ENCODE measurements around the gene ERBB2. TPM values are rescaled to one million over a fixed set of nuclear protein-coding genes. Genes with fewer than 3 reads are reported as not detected.
"Not testable (repeated sequence)": the region's sequence is repeated elsewhere in the genome, so short reads cannot be mapped to it uniquely, and the experiment has no call there.

ERBB2 gene
- total RNA-seq, 1 donor from 2014 or later = 4.5 TPM

DNA sequence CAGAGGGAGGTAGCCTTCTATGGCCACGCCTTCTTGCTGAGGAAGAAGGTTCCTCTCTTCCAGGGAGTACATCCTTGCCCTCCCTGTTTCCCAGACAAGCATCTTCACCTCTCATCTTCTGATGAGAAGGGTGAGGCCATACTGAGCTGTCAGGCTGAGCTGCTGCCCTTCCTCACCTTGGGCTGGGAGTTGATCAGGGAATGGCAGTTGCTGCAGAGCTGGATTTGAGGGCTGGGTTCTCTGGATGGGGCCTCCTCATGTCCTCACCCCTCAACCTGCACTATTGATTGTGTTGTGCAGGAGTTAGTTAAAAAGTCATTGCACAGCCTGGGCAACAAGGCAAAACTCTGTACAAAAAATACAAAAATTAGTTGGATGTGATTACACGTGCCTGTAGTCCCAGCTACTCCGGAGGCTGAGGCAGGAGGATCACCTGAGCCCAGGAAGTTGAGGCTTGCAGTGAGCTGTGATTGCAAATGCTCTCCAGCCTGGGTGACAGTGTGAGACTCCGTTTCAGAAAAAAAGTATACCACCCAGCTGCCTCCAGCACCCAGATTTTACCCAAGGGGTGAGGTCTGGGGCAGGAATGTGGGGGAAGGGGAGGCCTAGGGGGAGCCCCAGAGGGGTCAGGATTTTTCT is 2.0 kb downstream of the ERBB2 start:
- intact Hi-C loops (cut with micrococcal nuclease) = no loop called here

DNA sequence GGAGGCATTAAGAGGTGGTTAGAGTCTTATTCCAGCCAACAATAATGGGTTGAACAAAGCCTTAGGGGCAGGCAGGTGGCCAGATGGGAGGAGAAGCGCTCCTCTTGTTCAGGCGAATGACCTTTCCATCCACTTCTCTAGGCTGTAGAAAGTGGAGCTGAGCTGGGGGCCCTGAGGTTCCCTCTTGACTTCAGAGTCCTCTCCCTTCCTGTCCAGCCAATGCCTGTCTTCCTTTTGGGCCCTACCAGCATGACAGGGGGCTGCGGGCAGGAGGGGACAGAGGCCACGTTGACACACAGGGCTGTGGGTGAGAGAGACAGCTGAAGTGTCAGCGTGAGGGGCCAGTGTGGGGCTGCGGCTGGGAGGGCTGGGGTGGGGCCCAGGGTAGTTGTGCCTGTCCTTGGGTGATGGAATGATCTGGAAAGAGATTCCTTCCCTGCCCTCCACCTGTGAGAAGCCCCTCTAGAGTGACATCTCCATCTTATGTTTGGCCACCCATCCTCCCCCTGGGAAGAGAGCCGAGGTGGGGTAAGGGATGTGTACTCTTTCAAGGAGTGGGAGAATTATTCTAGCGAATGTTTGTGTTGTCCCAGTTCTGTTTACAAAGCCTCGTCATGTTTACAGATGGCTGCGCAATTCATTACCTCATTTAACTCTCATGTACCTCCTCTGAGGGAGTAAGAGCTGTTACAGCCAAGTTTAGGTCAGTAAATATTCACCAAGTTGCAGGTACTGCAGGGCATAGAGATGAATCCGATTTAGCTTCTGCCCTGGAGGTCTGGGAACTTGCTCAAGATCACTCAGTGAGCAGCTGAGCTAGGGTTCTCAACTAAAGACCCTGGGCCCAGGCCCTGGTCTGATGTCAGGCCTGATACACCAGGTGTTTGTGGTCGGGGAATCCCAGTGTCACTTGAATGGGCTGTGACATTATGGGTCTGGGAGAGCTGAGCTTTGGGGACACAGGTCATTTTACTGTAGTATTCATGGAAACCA is 3.3 kb downstream of the ERBB2 start:
- intact Hi-C loops (cut with micrococcal nuclease) = no loop called here

DNA sequence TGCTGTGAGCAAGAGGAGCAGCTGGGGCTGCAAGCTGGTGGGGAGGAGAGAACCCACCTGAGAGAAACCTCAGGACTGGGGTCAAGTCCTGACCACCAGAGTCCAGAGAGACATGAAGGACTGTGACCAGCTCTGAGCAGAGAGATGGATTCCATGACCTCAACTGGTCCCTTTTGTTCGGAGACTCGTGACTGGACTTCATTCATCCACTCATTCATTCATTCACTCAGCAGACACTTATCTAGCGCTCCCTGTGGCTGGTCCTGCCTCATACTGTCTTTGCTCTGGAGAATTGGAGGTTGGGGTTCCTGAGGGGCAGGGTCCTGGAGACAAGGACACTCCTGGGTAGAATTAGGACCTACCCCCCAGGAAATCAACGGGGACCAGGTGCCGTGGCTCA is 4.0 kb downstream of the ERBB2 start:
- intact Hi-C loops (cut with micrococcal nuclease) = no loop called here

DNA sequence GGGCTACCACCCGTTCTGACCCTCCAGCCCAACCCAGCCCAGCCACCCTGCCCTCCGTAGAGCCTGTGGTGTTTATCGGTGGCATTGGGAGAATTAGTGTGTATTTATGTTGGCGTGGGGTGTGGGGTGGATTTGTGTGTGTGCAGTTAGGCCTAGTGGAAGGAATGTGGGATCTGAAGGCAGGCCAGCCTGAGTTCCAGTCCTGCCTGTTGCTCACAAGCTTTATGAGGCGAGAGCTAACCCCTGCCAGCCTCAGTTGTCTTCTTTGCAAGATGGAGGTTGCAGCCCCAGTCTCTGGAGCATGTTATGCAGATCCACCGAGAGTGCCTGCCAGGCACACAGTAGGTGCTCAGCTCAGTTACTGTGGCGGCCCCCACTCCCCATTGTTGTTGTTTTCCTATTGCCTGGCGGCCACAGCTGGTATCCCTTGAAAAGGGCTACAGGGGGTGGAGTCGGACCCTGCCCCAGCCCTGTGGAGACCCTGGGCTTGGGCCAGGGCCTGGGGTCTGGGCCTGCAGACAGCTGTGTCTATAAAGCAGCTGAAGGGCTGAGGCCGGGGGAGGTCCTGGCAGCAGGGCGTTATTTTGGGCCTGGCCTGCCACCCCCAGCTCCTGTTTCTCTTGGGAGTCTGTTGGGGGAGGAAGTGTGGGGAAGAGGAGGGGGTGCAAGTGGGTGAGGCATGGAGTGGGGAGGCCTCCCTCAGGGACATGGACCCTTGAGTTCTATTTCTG is 5.1 kb downstream of the ERBB2 start:
- intact Hi-C loops (cut with micrococcal nuclease) = no loop called here

DNA sequence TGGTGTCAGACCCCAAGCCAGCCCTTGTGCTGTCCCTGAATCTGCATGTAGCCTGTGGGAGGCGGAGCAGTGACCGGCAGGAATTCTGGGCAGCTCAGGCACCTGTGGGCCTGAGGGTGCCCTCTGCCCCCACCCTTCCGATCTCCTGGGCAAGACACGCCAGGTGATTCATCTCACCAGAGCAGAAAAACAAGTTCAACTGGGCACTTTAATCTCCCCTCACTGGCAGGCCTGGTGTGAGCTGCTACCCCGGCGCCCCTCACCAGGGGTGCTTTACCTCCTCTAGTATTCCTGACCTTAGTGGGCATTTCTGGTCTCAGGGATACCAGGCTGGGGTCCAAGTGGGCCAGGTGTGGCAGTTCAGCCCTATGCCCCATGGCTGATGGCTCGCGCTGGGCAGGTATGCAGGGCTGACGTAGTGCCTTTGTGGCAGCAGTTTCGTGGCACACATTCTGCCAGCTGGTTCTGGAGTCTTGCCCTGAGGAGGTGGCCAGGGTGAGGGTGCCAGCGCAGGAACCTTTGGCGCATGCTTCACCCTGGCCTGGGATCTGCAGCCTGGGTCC is 6.0 kb downstream of the ERBB2 start:
- intact Hi-C loops (cut with micrococcal nuclease) = no loop called here

DNA sequence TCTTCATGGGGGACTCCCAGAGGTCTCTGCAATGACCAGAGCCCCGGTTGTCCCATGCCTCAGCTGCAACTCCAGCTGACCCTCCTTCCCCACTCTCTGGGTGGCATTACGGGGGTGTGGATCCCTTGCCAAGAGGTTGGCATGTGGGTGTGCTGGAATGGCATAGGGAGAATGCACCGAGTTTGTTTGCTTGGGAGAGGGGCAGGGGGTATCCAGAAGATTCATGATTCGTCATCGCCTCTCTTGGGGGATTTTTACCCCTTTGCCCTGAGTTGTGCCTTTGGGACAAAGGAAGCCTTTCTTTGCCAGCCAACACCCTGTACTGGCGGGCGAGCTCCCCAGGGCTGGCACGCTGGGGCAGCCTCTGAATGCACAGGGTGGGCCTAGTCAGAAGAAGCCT is 6.5 kb downstream of the ERBB2 start:
- intact Hi-C loops (cut with micrococcal nuclease) = no loop called here

DNA sequence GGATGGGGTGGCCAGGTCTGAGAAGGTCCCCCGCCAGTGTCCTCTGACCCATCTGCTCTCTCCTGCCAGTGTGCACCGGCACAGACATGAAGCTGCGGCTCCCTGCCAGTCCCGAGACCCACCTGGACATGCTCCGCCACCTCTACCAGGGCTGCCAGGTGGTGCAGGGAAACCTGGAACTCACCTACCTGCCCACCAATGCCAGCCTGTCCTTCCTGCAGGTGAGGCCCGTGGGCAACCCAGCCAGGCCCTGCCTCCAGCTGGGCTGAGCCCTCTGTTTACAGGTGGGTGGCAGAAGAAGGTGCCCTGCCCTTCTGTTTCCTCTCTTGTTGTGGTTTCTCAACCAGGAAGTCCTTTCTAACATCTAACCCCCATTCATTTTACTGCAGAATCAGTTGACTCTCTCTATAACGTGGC is 7.1 kb downstream of the ERBB2 start:
- intact Hi-C loops (cut with micrococcal nuclease) = no loop called here

DNA sequence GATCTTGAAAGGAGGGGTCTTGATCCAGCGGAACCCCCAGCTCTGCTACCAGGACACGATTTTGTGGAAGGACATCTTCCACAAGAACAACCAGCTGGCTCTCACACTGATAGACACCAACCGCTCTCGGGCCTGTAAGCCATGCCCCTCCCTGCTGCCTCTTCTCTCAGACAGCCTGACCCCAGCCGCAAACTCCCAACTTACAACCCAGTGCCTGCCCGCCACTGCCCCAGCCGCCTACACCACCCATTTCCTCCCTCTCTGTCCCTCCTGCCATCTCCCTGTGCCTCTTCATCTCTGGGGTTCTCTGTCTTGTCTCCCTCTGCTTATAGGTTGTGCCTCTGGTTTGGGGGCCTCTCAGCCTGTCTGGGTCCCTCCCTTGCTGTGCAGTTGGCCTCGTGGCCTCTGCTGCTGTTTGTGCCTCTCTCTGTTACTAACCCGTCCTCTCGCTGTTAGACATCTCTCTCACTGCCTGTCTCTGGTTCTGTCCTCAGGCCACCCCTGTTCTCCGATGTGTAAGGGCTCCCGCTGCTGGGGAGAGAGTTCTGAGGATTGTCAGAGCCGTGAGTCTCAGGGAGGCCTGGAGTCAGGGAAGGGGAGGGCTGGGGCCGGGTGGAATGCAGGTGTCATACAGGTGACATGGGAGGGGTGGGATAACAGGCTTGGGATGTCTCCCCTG is 9.6 kb downstream of the ERBB2 start:
- intact Hi-C loops (cut with micrococcal nuclease) = no loop called here

DNA sequence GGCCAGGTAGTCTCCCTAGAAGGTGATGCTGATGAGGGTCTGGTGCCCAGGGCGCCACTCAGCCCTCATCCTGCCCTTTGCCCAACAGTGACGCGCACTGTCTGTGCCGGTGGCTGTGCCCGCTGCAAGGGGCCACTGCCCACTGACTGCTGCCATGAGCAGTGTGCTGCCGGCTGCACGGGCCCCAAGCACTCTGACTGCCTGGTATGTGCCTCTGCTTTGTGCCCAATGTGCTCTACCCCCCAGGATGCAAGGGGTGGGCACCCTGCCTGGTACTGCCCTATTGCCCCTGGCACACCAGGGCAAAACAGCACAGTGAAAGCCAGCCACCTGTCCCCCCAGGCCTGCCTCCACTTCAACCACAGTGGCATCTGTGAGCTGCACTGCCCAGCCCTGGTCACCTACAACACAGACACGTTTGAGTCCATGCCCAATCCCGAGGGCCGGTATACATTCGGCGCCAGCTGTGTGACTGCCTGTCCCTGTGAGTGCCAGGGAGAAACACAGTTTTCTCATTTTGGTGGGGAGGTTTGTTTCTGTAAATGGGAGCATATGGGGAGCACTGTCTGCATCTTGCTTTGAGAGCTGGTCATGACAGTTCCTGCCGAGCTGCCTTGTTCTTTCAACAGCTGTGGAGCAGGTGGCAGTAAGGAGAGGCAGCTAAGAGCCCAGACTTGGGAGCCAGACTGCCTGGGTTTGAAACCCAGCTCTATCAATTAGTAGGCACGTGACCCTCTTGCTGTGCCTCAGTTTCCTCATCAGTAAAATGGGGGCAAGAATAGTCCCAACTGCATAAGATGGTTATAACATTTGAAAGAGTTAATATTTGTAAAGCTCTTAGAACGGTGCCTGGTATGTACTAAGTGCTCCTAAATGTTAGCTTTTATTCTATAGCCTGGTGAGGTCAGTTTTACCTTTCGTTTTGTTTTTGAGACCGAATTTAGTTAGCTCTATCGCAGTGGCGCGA is 10.4 kb downstream of the ERBB2 start:
- intact Hi-C loops (cut with micrococcal nuclease) = no loop called here

DNA sequence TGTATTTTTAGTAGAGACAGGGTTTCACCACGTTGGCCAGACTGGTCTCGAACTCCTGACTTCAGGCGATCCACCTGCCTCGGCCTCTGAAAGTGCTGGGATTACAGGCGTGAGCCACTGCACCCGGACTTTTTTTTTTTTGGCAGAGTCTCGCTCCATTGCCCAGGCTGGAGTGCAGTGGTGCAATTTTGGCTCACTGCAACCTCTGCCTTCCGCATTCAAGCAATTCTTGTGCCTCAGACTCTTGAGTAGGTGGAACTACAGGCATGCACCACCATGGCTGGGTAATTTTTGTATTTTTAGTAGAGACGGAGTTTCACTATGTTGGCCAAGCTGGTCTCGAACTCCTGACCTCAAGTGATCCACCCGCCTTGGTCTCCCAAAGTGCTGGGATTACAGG is 11.2 kb downstream of the ERBB2 start:
- intact Hi-C loops (cut with micrococcal nuclease) = not testable (repeated sequence)

DNA sequence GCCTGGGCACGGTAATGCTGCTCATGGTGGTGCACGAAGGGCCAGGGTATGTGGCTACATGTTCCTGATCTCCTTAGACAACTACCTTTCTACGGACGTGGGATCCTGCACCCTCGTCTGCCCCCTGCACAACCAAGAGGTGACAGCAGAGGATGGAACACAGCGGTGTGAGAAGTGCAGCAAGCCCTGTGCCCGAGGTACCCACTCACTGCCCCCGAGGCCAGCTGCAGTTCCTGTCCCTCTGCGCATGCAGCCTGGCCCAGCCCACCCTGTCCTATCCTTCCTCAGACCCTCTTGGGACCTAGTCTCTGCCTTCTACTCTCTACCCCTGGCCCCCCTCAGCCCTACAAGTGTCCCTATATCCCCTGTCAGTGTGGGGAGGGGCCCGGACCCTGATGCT is 12.0 kb downstream of the ERBB2 start:
- intact Hi-C loops (cut with micrococcal nuclease) = no loop called here

DNA sequence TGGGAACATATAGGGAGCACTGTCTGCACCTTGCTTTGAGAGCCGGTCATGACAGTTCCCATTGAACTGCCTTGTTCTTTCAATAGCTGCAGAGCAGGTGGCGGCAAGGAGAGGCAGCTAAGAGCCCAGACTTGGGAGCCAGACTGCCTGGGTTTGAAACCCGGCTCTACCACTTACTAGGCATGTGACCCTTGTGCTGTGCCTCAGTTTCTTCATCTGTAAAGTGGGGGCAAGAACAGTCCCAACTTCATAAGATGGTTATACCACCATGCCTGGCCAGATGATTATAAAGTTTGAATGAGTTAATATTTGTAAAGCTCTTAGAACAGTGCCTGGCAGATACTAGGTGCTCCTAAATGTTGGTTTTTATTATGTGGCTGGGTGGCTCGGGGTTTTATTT is 14.4 kb downstream of the ERBB2 start:
- intact Hi-C loops (cut with micrococcal nuclease) = no loop called here

DNA sequence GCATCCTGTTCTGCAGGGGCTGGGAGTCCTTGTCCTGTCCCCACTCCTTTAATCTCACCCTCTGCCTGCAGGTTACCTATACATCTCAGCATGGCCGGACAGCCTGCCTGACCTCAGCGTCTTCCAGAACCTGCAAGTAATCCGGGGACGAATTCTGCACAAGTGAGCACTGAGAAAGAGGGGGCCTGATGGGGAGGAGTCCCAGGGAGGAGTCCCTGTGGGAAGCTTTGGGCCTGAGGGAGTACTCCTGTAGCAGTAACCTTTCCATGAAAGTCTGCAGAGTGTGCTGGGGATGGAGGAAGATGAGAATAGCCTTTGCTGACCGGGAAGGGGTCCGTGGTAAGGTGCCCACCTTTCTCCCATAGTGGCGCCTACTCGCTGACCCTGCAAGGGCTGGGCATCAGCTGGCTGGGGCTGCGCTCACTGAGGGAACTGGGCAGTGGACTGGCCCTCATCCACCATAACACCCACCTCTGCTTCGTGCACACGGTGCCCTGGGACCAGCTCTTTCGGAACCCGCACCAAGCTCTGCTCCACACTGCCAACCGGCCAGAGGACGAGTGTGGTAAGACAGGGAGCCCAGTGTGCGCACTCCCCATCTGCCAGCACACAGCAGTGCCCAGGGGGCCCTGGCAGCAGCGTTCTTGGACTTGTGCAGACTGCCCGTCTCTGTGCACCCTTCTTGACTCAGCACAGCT is 15.7 kb downstream of the ERBB2 start:
- intact Hi-C loops (cut with micrococcal nuclease) = no loop called here

DNA sequence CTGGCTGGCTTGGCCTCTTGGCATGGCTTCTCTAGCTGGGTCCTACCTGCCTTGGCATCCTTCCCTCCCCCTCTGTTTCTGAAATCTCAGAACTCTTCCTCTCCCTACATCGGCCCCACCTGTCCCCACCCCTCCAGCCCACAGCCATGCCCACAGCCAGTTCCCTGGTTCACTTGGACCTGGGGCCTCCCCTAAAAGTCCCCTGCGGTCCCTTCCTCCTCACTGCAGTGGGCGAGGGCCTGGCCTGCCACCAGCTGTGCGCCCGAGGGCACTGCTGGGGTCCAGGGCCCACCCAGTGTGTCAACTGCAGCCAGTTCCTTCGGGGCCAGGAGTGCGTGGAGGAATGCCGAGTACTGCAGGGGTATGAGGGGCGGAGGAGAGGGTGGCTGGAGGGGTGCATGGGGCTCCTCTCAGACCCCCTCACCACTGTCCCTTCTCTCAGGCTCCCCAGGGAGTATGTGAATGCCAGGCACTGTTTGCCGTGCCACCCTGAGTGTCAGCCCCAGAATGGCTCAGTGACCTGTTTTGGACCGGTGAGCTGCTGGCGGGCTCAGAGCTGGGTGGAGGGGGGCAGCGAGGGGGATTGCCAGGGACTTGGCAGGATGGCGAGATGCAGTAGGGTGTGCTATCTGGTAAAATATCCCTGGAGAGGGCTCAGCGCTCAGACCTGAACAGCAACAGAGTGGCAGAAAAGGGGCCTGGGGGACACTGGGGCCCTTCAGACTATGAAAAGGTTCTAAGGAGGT is 16.4 kb downstream of the ERBB2 start:
- intact Hi-C loops (cut with micrococcal nuclease) = no loop called here

DNA sequence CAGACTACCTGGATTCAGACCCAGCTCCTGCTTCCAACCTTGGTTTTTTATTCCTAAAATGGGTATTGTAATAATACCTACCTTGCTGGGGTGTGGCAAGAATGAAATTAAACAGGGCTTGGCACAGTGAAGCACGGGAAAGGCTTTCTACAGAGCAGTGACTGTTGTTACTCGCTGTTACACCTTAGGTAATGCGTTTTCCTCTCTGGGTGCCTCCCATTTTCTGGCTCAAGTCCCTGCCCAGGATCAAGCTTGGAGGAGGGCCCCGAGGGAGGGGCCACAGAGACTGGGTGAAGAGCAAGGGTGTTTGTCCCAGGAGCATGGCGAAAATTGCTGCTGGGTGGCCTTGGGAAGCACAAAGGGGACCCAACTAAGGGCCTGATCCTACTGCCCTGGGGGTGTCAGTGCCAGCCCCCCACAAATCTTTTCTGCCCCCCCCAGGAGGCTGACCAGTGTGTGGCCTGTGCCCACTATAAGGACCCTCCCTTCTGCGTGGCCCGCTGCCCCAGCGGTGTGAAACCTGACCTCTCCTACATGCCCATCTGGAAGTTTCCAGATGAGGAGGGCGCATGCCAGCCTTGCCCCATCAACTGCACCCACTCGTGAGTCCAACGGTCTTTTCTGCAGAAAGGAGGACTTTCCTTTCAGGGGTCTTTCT is 17.1 kb downstream of the ERBB2 start:
- intact Hi-C loops (cut with micrococcal nuclease) = no loop called here

DNA sequence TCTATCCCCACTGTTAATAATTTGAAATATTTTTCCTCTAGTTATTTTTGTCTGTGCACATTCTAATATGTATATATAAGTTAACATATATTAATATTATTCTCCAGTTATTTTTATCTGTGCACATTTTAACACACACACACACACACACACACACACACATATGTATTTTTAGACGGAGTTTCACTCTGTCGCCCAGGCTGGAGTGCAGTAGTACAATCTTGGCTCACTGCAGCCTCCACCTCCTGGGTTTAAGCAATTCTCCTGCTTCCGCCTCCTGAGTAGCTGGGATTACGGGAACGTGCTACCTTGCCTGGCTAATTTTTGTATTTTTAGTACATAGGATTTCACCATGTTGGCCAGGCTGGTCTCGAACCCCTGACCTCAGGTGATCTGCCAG is 17.8 kb downstream of the ERBB2 start:
- intact Hi-C loops (cut with micrococcal nuclease) = no loop called here

DNA sequence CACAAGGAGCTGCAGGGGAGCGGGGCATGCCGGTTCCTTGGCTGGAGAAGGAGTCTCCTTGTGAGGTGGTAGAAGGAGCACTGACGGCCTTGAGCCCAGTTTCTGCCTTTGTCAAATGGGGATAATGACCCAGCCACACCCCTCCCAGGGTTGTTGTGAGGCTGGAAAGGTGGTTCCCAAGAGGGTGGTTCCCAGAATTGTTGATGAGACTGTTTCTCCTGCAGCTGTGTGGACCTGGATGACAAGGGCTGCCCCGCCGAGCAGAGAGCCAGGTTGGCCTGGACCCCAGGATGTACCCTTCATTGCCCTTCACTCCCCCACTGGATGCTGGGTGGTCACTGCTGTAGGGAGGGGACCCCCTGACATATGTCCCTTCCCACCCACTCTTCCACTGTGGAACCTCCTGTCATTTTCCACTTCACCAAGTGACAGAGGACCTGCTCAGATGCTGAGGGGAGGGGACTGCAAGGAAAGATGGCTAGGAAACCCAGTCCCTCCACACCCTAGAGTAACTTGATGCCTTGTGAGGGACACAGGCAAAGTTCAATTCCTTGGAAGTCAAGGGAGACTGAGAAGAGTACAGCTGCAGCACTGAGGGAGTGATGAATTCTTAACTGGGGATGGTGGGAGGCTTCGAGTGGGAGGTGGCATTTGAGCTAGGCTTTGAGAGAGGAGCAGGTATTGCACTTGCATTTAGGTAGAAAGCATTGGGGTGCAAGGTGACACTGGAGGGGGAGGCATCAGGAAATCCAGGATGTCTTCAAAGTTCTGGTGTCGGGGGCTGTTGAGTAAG is 19.9 kb downstream of the ERBB2 start:
- intact Hi-C loops (cut with micrococcal nuclease) = no loop called here

Data from T-helper 1 cell treated with Interleukin-12 subunit alpha and Interleukin-12 subunit beta and Interleukin-4 antibody, amounts not matched to agents 30 ng/mL and 1 ng/mL, for 36 hours (primary cell).